HG03039 (cell line): ENCODE data around the gene CNOT6L.

Experiments used
- ATAC-seq: cut with Tn5 transposase; IDR thresholded peaks from one replicate; pipeline ENCODE4 v1.9.1; 2021; ENCODE audit warnings: mild to moderate bottlenecking, moderate library complexity; ENCODE audit not compliant: unreplicated experiment

Gene CNOT6L

DNA sequence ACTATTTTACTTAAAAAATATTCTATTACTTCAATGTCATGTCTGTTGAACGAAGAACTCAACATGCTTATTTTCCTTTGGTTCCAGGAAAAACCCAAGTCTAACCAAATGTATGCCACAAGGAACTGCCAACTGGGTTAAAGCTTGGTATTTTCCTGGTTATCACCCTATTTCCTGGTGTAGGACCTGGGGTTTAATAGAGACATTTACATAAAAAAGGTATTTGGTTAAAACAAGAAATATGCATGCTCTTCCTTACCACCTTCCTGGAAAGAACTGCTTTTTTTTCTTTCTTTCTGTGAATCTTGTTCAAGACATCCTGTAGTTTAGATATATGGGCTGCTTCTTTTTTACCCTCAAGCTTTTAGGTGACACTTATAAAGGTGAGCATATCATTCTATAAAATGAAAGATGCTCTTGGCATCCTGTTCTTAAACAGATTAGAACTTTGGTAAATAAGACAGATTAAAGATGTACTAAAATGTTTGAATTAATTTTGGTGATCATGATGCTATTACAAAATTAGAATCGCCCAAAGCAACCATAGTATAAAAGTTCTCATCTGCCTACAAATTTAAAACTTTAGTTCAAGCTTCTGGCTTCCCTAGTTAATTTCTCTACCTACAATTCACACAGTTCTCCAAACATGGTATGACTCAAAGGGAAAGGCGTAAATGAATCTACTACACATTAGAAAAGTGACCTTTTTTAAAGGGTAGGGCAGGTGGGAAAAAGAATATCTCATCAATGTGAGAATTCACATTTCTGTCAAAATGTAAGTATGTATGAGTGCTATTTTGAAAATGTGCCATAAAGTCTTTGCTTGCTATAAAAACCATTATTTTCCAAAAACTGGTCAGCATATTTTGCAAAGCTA is 103.5 kb downstream of the CNOT6L start:
- no peak for ATAC-seq

DNA sequence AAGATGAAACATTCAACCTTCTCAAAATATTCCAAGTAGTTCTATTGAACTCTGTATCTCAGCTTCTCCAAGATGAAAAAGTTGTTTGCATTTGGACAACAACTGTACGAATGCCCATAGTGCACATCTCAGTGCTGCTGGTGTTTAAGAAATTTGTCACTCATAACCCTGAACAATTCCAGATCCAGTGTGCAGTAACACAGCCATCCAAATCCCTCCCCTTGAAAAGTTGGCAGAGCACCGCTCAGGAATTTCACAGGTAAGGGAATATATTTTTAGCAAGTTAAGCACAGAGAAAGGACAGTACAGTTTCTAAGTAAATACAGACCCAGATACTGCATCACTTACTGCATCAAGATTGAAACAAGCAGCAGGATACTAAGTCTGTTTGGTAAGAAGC is 104.7 kb downstream of the CNOT6L start:
- no peak for ATAC-seq

DNA sequence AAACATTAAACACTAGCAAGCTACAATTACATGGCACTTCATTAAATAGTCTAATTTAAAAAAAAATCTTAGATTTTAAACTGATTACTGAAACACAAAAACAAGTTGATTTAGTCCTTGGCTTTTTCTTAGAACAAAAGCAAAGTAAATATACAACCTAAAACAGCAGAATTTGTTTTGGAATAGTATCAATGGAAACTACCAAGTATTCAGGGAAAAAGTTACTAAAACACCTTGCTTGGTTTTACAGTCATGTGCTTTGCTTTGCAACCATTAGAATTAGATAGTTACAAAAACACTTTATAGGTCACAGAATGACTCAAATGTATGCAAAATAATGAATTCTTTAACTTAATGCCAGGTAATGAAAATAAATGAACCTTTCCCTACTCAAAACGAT is 105.3 kb downstream of the CNOT6L start:
- no peak for ATAC-seq

DNA sequence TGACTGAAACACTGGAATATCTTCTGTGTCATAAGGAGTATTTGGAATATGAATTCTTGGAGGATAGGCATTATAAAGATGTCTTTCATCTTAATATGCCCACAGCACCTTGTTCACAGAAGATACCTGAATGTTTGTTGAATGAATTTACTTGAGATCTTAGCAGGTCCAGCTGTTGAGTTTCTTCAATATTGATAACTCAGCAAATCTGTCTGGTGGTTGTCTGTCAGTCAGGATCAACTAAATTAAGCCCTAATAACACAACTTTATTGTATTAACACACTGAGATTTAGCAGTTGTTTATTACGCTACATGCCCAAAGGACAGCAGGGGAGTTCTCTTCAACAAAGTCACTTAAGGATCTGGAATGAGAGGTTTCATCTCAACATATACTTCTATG is 106.5 kb downstream of the CNOT6L start:
- ATAC-seq: no peak

DNA sequence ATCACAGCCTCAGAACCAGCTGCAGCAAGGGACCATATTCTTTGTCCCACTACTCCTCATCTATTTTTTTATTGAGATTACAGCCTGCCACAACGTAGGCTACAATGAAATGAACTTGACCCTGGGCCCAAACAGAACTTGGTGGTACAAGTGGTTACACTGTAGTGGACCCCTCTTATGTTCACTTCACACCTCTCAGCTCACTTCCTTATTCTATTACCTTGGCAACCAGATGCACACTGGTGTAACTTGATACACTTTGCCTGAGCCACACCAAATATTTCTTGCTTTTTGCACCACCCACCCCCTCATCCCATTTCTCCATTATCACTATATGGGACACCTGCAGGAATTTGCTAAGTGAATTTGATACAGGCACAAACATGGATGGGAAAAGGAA is 107.7 kb downstream of the CNOT6L start:
- ATAC-seq: no peak

DNA sequence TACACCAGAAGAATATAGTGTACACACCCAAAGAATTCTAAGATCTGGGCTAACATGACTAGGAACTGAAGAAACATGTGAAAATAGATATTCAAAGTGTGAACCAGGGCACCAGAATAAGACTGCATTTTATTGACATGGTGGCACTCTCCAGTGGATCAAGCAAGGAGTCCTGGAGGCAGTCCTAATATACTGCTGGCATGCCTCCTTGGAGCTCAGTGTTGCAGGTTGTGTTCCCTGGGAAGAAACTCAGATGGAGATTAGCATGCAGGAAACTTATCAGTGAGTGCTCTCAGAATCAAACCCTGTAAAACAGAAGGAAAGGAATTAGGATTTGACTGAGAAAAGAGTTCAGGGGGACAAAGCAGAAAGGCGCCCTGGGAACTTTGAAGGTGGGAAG is 108.5 kb downstream of the CNOT6L start:
- ATAC-seq: no peak

DNA sequence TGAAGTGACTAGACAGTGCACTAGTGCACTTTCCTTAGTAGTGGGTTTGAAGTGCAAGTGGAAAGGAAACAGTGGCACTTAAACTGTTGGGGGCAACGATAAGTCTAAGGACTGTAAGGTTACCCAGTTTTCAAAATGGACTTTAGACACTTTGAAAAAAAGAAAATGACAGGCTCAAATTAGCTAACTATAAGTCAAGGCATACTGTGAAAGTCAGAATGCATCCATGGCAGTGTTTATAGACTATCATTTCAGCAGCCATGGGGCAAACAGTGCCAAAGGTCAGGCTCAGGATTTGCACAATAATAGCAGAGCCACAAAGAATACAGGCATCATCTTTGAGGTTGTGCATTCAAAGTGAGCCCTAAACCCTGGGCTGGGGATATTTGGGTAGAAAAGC is 109.1 kb downstream of the CNOT6L start:
- no peak for ATAC-seq

DNA sequence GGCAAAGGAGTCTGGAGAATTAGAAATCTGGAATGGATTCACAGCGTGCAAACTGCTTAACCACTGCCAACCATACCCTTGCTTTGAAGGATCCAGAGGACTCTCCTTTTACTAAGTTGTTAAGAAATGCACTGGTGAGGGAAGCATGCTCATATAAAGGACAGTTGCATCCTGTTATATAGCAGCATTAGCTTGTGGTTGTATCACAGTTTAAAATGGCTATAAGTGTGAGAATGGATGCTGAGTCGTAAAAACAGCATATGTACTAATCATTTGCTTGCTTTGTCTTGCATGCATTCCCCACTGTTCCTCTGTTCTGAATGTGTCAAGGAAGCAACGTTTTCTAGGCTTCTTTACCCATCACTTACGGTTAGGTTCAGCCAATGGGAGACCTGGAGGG is 112.5 kb downstream of the CNOT6L start:
- no peak for ATAC-seq

DNA sequence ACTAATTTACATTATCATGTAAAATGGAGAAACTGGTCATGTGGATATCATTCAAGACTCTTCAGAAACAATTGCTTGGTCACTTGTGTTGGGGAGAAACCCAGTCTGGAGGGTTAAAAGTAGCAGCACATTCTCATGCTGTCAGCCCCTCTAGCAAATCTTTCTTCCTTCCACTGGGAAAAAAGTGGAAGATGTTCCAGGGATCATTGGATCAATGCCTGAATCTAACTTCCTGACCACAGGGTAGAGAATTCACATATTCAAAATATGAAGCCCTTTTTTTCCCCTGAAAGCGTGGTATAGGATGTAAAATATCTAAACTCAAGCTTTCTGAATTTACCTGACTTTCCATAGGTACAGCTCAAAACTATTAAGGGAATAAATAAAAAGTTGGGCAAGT is 115.5 kb downstream of the CNOT6L start:
- ATAC-seq: no peak

DNA sequence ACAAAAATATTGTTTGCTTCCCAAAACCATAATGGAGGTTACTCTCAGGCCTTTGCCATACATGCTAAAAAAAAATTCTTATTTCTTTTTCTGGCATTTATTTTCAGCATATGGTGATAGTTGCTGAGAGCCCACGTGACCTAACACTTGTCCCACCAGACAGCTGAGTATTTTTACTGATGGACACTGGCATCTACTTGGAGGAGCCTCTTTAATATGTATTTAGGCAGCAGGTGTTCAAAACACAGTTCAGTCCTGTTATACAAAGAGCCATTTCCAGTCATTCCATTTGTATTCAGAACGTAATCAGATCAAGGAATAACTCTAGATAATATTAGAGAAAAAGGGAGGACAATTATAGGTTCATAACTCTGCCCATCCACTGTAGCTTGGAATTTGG is 118.0 kb downstream of the CNOT6L start:
- ATAC-seq: no peak

DNA sequence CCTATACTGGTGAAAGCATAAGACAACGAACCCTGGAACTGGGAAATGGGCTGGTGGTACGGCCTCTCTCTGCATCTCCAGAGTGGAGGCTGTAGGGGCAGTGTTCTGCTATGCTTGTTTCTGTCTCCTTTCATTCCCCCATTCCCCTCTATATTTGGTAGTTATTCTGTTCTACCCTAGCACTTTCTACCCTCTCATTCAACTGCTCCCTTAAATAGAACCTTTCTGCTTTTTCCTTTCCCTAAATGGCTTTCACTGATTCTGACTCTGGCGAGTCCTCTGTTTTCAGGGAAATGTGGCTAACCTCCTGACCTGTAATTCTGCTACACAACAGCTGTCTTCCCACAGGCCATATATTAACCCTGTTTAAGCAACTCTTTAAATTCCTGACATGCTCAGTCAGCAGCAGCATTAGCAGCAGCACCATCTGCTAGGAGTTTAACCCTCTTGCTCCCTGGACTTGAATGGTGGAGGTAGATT is 119.4 kb downstream of the CNOT6L start:
- no peak for ATAC-seq

DNA sequence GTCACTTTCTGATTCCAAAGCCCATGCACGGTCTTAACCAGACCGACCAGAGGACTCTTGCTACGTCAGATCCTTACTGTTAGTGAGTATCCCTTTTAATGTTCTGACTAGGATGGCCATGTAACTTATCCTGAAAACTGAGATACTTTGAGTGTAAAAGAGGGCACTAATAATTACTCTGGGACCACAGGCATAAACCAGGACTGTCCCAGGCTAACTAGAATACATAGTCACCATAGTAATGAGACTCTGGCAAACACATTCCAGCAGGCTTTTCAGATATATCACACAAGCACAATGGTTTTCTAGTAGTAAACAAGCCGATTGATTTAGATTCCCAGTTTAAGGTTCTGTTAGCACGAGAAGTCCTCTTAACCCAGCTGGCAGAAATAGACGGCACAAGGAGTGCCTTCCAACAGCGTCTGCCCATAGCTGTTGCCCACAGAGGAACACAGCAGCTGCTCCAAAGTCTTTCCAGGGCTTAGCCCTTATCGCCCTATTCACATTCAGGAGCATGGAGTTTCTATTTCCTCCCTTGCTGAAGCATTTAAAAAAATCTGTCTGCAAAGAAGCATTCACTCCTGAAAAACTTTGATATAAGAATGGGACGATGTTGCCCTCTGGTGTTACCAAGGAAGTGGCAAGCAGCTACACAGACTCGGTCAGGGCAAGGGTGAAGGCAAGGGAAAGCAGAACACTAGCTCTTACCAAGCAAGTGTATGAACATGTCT is 121.1 kb downstream of the CNOT6L start:
- ATAC-seq: no peak

DNA sequence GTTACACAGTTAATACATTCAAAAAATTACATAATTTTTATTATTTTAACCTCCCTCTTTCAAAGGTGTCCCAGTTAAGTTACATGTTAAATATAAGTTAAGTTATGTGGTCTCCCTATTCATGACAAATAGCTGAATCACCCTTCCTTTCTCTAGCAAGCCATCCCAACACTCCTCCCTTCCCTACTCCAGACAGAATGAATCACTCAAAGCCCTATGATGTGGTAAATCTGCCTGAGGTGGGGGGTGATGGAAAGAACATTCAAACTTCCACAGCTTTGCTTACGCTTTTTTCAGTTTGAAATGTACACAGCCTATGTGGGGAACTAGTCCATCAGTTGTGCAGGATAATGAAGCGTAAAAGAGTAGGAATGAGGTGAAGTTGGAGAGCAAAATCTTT is 123.4 kb downstream of the CNOT6L start:
- no peak for ATAC-seq

DNA sequence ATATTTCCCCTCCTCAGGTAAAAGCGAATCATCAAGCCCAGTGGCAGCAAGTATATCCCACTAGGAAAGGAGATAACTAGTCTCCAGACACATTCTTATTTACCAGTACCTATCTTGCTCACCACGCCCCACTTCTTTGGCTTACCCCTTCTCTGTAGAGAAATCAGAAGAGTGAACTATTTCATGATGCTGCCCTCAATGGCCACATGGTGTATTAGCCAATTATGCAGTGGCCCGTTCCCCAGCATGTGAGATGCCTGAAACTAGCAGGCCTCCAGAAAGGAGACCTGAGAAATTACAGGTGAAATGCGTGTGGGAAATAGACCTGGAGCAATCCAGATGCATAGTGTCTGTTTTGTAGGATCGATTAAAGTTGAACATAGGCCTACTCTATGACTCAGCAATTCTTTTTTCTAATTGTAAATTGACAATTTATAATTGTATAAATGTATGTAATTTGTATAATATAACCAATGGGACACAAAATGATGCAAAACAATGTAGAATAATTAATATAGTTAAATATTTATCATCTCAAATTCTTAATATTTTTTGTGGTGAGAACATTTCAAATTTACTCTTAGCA is 126.2 kb downstream of the CNOT6L start:
- ATAC-seq: no peak

DNA sequence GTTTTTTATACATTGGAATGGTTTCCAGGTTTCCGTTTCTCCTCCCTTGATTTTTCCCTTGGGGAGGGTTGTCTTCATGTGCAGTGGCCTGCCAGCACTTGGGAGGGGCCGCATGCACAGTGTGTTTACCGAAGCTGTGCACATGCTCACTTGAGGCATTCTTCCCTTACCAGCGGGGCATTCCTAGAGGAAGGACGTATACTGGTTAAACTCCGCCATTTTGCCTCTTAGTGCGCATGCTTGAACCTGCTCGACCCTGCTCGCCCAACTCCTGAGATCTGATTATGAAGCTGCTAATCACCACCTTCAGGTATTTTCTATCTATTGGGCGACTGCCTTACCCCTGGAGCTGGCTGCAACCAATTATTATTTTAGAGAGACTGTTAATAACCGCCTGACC is 137.4 kb downstream of the CNOT6L start:
- ATAC-seq: no peak

DNA sequence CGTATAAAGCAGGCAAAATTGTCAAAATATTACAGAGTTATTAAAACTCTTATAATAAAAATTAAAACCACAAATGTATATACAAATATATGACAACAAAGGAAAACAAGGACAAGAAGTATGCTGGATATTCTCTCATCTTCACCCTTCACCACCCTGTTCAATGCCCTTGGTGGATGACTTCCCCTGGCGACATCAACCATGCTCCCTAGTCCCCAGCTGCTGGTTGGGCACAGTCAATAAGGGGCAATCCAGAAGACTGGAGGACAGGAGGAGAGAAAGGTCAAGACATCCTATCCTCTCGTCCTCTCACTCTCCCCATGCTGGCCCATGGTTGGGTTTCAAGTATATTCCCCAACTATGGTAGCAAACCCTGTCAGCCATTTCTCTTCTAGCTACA is 142.3 kb downstream of the CNOT6L start:
- ATAC-seq: no peak

DNA sequence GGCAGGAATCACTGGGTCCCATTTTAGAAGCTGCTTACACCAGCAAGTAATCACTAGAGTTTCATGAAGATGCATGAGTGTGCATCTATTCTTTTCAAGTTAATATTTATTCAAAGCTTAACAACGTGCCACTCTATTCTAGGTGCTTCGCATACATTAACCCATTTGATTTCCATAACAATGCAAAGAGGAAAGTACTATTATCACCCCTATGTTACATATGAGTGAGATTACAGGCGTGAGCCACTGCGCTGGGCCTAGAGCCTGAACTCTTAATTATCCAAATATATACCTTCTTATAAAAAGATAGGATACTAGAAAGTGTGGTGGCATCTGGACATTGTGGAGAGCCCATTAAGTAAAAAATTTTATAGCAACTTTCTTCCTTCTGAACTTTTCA is 148.1 kb downstream of the CNOT6L start:
- no peak for ATAC-seq

DNA sequence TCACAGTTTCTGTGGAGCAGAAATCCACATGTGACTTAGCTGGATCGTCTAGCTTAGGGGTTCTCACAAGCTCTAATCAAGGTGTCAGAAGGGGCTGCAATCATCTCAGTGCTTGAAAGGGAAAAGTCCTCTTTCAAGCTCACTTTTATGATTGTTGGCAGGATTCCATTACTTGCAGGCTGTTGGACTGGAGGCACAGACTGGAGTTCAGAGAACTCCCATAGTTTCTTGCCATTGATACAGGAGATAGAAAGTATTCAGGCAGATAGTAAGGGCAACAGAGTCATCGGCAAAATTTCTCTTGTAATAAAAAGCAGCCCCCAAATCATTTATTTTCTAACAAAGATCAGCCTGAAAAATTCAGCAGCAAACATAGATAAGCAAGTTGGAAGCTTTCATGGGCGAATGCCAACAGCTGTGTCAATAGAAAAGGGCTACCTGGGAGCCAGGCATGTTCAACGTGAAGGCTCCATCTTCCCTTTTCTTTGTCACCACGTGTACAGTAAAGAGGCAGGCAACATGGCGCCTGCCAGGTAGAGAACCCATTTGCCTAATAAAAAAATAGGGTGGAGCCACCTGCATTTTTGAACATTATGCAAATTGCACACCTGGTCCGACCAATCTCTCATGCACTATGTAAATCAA is 149.1 kb downstream of the CNOT6L start:
- no peak for ATAC-seq

DNA sequence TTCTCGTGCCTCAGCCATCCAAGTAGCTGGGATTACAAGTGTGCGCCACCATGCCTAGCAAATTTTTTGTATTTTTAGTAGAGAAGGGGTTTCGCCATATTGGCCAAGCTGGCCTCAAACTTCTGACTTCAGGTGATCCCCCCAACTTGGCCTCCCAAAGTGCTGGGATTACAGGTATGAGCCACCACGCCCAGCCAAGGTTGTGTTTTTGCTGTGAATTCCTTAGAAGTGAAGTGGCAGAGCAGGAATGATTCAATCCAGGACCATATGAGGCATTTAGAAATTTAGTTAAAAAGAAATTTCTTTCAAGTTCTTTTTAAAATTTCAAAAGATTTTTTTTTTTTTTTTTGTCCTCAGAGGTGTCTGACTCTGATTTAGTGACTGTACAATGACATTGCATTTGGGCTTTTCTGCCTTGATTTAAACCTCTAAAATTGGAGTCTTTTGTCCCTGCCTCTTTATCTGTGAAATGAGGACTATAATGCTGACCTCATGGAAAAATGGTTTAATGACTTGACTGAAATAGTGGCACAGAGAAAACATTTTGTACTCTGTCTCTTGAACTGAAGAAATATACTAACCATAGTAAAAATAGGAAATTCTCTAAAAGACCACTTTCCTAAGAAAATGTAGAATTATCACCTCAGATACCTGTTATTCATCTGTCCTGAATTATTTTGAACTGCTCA is 153.6 kb downstream of the CNOT6L start:
- no peak for ATAC-seq
